Right ventricle myocardium superior (tissue), 1 donor: ENCODE measurements around the gene MXRA7. TPM values are rescaled to one million over a fixed set of nuclear protein-coding genes. Genes with fewer than 3 reads are reported as not detected.
"Not testable (repeated sequence)": the region's sequence is repeated elsewhere in the genome, so short reads cannot be mapped to it uniquely, and the experiment has no call there.

ENCODE experiments used
- ATAC-seq: fragments of 200-7000 bp; cut with Tn5 transposase; one replicate; pipeline ENCODE4 v1.9.1; 2020; ENCODE audit warnings: mild to moderate bottlenecking; ENCODE audit not compliant: poor library complexity
- DNase-seq: peaks from one replicate; pipeline ENCODE4 v3.0.0-alpha.2; 2020
- intact Hi-C: fragments of 100-400 bp; cut with DNase I; formaldehyde crosslinking; loops from one replicate; pipeline ENCODE4 v1.11.2; 2022
- microRNA-seq: library from miRNA; unstranded; fragments of <30 nt; microRNA quantifications from one replicate; pipeline ENCODE4 v1.2.0, GENCODE V29; 2020
- total RNA-seq: library from RNA; stranded (reverse); fragmentation: NEBNext Ultra II Directional; extraction: Animal tissue kit (Norgen Biotek cat#: 25700); gene quantifications from one replicate; pipeline ENCODE4 v1.2.1, GENCODE V29; 2021
- donor health status: DM: no; HTN: yes; CAD: no; lungs with severe emphysema.

MXRA7 gene
- total RNA-seq, 1 donor from 2014 or later, result 336 TPM

DNA sequence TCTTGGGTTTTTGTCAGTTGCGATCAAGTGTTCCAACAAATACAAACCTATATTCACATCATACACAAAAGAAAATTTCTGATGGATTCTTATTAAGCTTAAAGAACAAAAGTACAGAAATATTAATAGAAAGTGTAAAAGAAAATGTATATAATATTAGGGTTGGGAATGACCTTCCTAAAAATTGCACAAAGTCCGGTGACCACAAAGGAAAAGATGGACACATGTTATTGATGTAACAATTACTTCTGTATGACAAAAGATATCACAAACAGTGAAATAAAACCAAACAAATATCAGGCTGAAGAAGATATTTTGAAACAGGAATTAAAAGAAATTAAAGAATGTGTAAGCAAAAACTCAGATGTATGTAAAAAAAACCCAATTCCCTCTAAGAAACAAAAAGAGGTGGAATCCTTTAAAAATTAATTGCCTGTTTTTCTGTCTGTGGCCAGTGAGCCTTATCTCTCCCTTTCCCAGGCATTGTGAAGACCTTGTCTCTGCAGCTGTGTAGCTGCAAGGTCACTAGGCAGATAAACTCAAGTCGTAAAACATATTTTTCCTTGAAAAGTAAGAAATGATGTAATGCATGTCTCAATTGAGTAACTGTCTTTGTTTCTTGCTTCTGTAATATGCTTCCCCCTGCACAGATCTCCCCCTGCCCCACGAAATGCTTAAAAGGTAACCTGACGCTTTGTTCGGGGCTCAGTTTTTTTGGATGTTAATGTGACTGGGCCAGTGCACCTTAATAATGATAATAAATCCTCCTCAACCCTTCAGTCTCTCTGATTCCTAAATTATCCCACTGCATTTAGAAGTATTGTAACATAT is 70.0 kb downstream of the MXRA7 start:
- ATAC-seq (no peak), DNase-seq (no peak)
- intact Hi-C loops, result no loop called here

DNA sequence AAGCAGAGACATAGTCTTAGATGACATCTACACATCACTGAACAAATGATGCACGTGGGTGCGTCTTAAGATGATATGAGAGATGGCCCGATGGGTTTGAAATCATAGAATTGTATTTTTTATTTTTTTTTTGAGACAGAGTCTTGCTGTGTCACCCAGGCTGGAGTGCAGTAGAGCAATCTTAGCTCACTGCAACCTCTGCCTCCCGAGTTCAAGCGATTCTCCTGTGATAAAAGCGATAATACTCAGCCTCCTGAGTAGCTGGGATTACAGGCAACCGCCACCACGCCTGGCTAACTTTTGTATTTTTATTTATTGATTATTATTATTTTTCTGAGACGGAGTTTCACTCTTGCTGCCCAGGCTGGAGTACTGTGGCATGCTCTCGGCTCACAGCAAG is 72.5 kb downstream of the MXRA7 start:
- DNase-seq (no peak), ATAC-seq (no peak)
- intact Hi-C loops, result no loop called here

DNA sequence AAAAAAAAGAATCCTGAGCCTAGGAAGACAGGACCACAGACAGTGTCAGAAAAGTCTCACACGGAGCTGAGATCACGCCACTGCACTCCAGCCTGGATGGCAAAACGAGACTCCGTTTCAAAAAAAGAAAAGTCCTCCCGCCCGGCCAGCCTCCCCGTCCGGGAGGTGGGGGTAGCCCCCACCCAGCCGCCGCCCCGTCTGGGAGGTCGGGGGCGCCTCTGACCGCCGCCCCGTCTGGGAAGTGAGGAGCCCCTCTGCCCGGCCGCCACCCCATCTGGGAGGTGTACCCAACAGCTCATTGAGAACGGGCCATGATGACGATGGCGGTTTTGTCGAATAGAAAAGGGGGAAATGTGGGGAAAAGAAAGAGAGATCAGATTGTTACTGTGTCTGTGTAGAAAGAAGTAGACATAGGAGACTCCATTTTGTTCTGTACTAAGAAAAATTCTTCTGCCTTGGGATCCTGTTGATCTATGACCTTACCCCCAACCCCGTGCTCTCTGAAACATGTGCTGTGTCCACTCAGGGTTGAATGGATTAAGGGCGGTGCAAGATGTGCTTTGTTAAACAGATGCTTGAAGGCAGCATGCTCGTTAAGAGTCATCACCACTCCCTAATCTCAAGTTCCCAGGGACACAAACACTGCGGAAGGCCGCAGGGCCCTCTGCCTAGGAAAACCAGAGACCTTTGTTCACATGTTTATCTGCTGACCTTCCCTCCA is 74.1 kb downstream of the MXRA7 start:
- DNase-seq, ATAC-seq, intact Hi-C loops: not testable (repeated sequence)

DNA sequence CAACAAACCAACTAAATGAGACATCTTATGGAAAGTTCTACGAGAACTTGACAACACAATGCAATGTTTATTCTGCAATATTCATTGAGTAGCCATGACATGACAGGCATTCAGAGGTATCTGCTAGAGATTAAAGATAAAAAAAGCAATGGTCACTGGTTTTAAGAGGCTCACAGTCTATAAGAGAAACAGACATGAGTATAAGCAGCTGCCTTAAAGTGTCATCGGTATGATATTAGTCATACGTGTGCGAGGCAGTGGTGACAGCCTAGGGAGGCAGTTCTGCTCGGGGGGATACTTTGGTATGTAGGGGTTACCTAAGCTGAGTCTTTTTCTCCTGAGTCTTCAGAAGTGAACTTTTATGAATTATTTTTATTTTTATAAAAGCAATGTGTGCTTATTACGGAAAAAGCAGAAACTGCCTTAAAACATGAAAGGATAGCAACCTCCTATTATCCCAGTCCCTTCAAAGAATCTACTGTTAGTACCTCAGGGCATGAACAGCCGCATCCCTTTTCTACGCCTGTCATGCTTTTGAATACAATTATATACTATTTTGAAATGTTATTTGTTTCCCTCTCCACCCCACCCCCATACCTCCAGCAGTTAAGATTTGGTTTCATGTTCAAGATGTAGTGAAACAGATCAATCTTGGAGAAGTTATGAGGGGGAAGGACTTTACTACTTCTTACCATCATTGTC is 75.0 kb downstream of the MXRA7 start:
- DNase-seq, result no peak
- ATAC-seq, result no peak
- intact Hi-C loops, result no loop called here

DNA sequence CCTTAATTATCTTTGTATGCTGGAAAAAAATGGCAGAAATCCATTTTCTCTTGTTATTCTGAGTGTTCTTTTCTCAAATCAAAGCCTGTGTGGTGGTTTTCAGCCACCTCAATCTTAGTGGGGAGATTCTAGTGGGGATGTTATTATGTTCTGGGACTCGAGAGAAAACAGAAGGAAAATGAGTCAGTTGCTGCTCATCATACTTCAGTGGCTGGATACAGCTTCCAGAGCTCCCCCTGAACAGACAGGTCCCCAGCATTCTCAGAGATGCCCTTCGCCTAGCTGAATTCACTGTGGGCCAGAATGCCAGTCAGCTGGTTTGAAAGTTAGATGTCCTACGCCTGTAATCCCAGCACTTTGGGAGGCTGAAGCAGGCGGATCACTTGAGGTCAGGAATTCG is 75.7 kb downstream of the MXRA7 start:
- DNase-seq (no peak), ATAC-seq (no peak)
- intact Hi-C loops, result no loop called here

DNA sequence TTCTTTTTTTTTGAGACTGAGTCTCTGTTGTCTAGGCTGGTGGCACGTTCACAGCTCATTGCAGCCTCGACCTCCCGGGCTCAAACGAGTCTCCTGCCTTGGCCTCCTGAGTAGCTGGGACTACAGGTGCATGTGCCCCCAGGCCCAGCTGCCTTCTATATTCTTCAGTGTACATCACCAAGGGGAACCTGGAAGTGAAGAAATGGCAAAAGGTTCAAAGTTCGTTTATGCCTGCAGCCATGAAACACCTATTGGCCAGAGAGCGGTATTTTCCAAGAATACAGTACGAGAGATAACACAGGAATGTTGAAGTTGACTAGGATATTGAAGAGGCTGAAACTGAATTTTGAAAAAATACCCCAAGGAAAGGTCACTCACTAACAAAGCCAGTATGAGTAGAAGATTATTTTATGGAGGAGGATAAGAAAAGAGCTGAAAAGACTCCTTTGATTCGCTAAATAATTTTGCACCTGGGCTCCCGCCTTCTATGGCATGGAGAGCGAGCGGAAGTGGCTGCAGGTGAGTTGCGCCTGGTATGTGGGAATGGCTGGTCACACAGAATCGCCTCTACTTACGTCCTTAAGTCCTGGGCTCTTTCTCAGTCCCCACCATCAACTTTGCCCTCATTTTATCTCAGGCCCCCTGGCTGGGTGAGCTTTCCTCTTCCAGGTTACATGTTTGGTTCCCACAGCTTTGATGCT is 77.0 kb downstream of the MXRA7 start:
- DNase-seq (no peak), ATAC-seq (no peak)
- intact Hi-C loops, result no loop called here

DNA sequence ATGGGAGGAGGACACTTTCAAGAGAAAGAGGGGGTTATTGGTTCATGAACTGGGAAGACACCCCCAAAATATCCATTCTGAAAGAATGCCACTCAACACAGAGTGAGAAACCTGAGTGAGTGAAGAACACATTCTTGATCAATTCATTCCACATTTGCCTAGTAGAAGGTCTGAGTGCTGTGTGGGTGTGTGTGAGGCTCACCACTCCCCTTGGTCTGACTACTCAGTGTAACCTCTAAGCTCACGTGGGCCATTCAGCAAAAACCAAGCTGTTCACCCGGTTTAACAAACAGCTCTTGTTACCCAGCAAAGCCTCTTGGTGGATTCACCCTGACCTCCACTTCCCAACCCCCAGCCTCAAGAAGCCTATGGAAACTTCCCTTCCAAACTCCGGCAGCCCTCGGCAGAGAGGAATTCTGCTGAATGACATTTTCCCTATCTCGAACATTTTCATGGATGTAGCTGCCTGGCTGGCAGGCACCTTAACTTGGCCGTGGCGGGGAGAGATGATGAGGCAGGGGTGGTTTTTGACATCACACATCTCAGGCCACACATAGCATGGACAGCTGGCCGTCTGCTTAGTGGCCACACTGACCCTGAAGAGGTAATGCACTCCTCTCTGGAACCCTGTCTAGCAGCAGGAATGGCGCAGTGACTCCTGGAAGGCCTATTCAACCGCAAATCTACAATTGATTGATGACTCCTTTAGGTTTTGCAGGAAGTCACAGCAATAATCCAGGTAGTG is 78.8 kb downstream of the MXRA7 start:
- no peak for DNase-seq
- intact Hi-C loops, result no loop called here
- ATAC-seq, result no peak

DNA sequence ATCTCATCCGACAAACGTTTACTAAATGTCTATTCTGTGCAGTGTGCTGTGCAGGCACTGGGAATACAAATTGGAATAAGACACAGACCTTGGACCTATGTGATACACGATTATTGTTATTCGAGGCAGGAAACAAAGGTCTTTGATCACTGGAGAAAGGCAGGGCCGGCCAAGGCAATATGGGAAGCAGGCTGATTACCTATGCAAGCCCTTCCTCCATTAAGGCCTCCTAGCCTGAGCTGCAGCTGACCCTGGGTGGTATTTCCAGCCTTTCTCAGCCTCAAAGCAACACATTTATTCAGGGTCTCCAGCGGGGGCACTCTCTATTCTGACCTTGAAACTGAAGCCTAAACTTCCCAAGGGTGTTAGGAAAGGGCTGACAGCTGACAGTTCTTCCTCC is 80.6 kb downstream of the MXRA7 start:
- intact Hi-C loops, result no loop called here
- ATAC-seq (no peak), DNase-seq (no peak)

Small RNAs within 50 kb of the gene (microRNA-seq; reads per million reads assigned to microRNA genes)
- not detected for gene MIR636

Other genes starting within 250 kb of the MXRA7 start
- not detected for gene AANAT, start 243.4 kb downstream of the MXRA7 start, total RNA-seq
- gene RHBDF2, start 209.5 kb downstream of the MXRA7 start, total RNA-seq, result 15.4 TPM
- gene CYGB, start 173.3 kb downstream of the MXRA7 start, total RNA-seq, result 34.2 TPM
- gene PRCD, start 170.9 kb downstream of the MXRA7 start, total RNA-seq, result 4.0 TPM
- 6.1 TPM for gene ST6GALNAC2, start 125.1 kb downstream of the MXRA7 start, total RNA-seq
- 2.8 TPM for gene ST6GALNAC1, start 67.2 kb downstream of the MXRA7 start, total RNA-seq
- 63.1 TPM for gene JMJD6, start 15.6 kb upstream of the MXRA7 start, total RNA-seq
- gene METTL23, start 15.9 kb upstream of the MXRA7 start, total RNA-seq, result 19.0 TPM
- 61.2 TPM for gene SRSF2, start 26.4 kb upstream of the MXRA7 start, total RNA-seq
- gene MFSD11, start 27.2 kb upstream of the MXRA7 start, total RNA-seq, result 23.3 TPM
- not detected for gene MGAT5B, start 157.4 kb upstream of the MXRA7 start, total RNA-seq